DMS114 treated with DMSO at 0.1 percent for 48 hours (cell line): Measurements from ENCODE around the gene TMEM214.

Experiments
- DNase-seq: peaks from one replicate; lab custom pipeline; 2025; ENCODE audit not compliant: unreplicated experiment; lab: John Stamatoyannopoulos, UW

TMEM214 gene

GRCh38 chr2:27009083-27009482 lies 23.7 kb upstream of the TMEM214 start:
- DNase-seq, result no peak

- no peak for DNase-seq
Observed at GRCh38 chr2:27009716-27010115, 23.0 kb upstream of the TMEM214 start.

- no peak for DNase-seq
Observed at GRCh38 chr2:27010139-27010538, 22.6 kb upstream of the TMEM214 start.

GRCh38 chr2:27013738-27014137 lies 19.0 kb upstream of the TMEM214 start:
- DNase-seq, result no peak

GRCh38 chr2:27014771-27015433 lies 17.9 kb upstream of the TMEM214 start:
- DNase-seq, result no peak

- peak; percentile 39 for DNase-seq
Observed at GRCh38 chr2:27016801-27017325, 15.9 kb upstream of the TMEM214 start.

GRCh38 chr2:27018142-27018541 lies 14.6 kb upstream of the TMEM214 start:
- no peak for DNase-seq

GRCh38 chr2:27019459-27019858 lies 13.3 kb upstream of the TMEM214 start:
- DNase-seq, result no peak

- no peak for DNase-seq
Observed at GRCh38 chr2:27019931-27020855, 12.6 kb upstream of the TMEM214 start.

GRCh38 chr2:27021253-27022049 lies 11.3 kb upstream of the TMEM214 start:
- DNase-seq, result no peak

- no peak for DNase-seq
Observed at GRCh38 chr2:27023740-27024139, 9.0 kb upstream of the TMEM214 start.

- no peak for DNase-seq
Observed at GRCh38 chr2:27024188-27024587, 8.6 kb upstream of the TMEM214 start.

- no peak for DNase-seq
Observed at GRCh38 chr2:27024812-27025211, 8.0 kb upstream of the TMEM214 start.

- no peak for DNase-seq
Observed at GRCh38 chr2:27025281-27025800, 7.4 kb upstream of the TMEM214 start.

- DNase-seq, result no peak
Observed at GRCh38 chr2:27025861-27026851, 6.6 kb upstream of the TMEM214 start.

GRCh38 chr2:27027211-27027651 lies 5.5 kb upstream of the TMEM214 start:
- no peak for DNase-seq

GRCh38 chr2:27029051-27029450 lies 3.7 kb upstream of the TMEM214 start:
- DNase-seq, result no peak

GRCh38 chr2:27033253-27033852 lies 588 bp downstream of the TMEM214 start:
- DNase-seq, result no peak

GRCh38 chr2:27038012-27038411 lies 5.2 kb downstream of the TMEM214 start:
- DNase-seq, result no peak
